ENCODE measurements around the gene LAMA3.
"Not testable (repeated sequence)": the region's sequence is repeated elsewhere in the genome, so short reads cannot be mapped to it uniquely, and the experiment has no call there.

The LAMA3 gene

GRCh38 chr18:23725827-23726661 is 36.8 kb downstream of the LAMA3 start:
- Histone ChIP-seq H3K4me1 (ENCODE audit: control insufficient read depth, insufficient read depth, low read length) (no peaks in the 10 kb centered on the region), H3K4me3 (ENCODE audit: low read length) (no peak overlapping the region), H3K36me3 (ENCODE audit: control insufficient read depth, insufficient read depth, low read length) (no peaks in the 10 kb centered on the region), H3K27ac (ENCODE audit: low read length) (no peak overlapping the region), H3K27me3 (ENCODE audit: control insufficient read depth, insufficient read depth, low read length) (no peaks in the 10 kb centered on the region), H3K9me3 (ENCODE audit: control insufficient read depth, insufficient read depth, low read length) (no peaks in the 10 kb centered on the region)
- WGBS (ENCODE audit: insufficient coverage, insufficient read length) = no CpG with 5 or more reads among the region's 7 CpGs
- no peak for DNase-seq (ENCODE audit: low read depth, low spot score)

GRCh38 chr18:23727707-23728493 is 38.6 kb downstream of the LAMA3 start:
- Histone ChIP-seq H3K4me1 (ENCODE audit: control insufficient read depth, insufficient read depth, low read length) (no peaks in the 10 kb centered on the region), H3K27ac (ENCODE audit: low read length) (no peak overlapping the region), H3K9me3 (ENCODE audit: control insufficient read depth, insufficient read depth, low read length) (no peaks in the 10 kb centered on the region), H3K36me3 (ENCODE audit: control insufficient read depth, insufficient read depth, low read length) (no peaks in the 10 kb centered on the region), H3K4me3 (ENCODE audit: low read length) (no peak overlapping the region), H3K27me3 (ENCODE audit: control insufficient read depth, insufficient read depth, low read length) (no peaks in the 10 kb centered on the region)
- no peak for DNase-seq (ENCODE audit: low read depth, low spot score)
- WGBS (ENCODE audit: insufficient coverage, insufficient read length) = no CpG with 5 or more reads among the region's 6 CpGs

DNA sequence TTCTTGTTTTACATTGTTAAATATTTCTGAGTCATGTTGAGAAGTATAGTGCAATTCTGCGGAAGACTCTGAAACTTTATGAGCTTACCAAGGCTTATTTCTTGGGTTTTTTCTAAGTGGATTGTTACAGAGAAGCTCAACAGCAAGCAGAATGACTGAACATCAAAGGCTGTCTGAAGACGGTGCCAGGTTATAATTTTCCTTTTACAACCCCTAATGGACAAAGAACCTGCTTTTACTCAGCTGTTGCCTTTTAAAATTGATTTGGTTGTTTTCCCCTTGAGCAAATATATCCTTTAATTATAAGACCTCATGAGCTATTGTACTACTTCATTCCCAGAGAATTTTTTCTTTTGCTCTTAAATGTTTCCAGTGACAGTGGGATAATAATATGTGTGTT is 41.6 kb downstream of the LAMA3 start:
- Histone ChIP-seq H3K27me3 (ENCODE audit: control insufficient read depth, insufficient read depth, low read length) (no peaks in the 10 kb centered on the region), H3K27ac (ENCODE audit: low read length) (no peak overlapping the region), H3K4me1 (ENCODE audit: control insufficient read depth, insufficient read depth, low read length) (no peaks in the 10 kb centered on the region), H3K4me3 (ENCODE audit: low read length) (no peak overlapping the region), H3K9me3 (ENCODE audit: control insufficient read depth, insufficient read depth, low read length) (no peaks in the 10 kb centered on the region), H3K36me3 (ENCODE audit: control insufficient read depth, insufficient read depth, low read length) (no peaks in the 10 kb centered on the region)
- DNase-seq (ENCODE audit: low read depth, low spot score) = no peak
- no CpG with 5 or more reads among the region's 2 CpGs for WGBS (ENCODE audit: insufficient coverage, insufficient read length)

- Histone ChIP-seq H3K36me3 (ENCODE audit: control insufficient read depth, insufficient read depth, low read length) (no peaks in the 10 kb centered on the region), H3K4me3 (ENCODE audit: low read length) (no peak overlapping the region), H3K4me1 (ENCODE audit: control insufficient read depth, insufficient read depth, low read length) (no peaks in the 10 kb centered on the region), H3K9me3 (ENCODE audit: control insufficient read depth, insufficient read depth, low read length) (no peaks in the 10 kb centered on the region), H3K27me3 (ENCODE audit: control insufficient read depth, insufficient read depth, low read length) (no peaks in the 10 kb centered on the region), H3K27ac (ENCODE audit: low read length) (no peak overlapping the region)
- no CpG with 5 or more reads among the region's 2 CpGs for WGBS (ENCODE audit: insufficient coverage, insufficient read length)
- no peak for DNase-seq (ENCODE audit: low read depth, low spot score)
Observed at GRCh38 chr18:23731861-23732260, 42.6 kb downstream of the LAMA3 start.

GRCh38 chr18:23732439-23732838 is 43.2 kb downstream of the LAMA3 start:
- H3K27ac ChIP-seq (ENCODE audit: low read length) = no peak overlapping the region
- WGBS (ENCODE audit: insufficient coverage, insufficient read length) = no CpG with 5 or more reads among the region's 5 CpGs
- H3K27me3 ChIP-seq (ENCODE audit: control insufficient read depth, insufficient read depth, low read length) = no peaks in the 10 kb centered on the region
- no peak for DNase-seq (ENCODE audit: low read depth, low spot score)
- H3K9me3 ChIP-seq (ENCODE audit: control insufficient read depth, insufficient read depth, low read length) = no peaks in the 10 kb centered on the region
- no peaks in the 10 kb centered on the region for H3K36me3 ChIP-seq (ENCODE audit: control insufficient read depth, insufficient read depth, low read length)
- H3K4me3 ChIP-seq (ENCODE audit: low read length) = no peak overlapping the region
- H3K4me1 ChIP-seq (ENCODE audit: control insufficient read depth, insufficient read depth, low read length) = no peaks in the 10 kb centered on the region

GRCh38 chr18:23733265-23733664 is 44.0 kb downstream of the LAMA3 start:
- not testable (repeated sequence) for H3K27ac ChIP-seq (ENCODE audit: low read length); H3K4me1 ChIP-seq (ENCODE audit: control insufficient read depth, insufficient read depth, low read length); DNase-seq (ENCODE audit: low read depth, low spot score); H3K9me3 ChIP-seq (ENCODE audit: control insufficient read depth, insufficient read depth, low read length); H3K27me3 ChIP-seq (ENCODE audit: control insufficient read depth, insufficient read depth, low read length); H3K36me3 ChIP-seq (ENCODE audit: control insufficient read depth, insufficient read depth, low read length); H3K4me3 ChIP-seq (ENCODE audit: low read length)
- no CpG with 5 or more reads among the region's 5 CpGs for WGBS (ENCODE audit: insufficient coverage, insufficient read length)

DNA sequence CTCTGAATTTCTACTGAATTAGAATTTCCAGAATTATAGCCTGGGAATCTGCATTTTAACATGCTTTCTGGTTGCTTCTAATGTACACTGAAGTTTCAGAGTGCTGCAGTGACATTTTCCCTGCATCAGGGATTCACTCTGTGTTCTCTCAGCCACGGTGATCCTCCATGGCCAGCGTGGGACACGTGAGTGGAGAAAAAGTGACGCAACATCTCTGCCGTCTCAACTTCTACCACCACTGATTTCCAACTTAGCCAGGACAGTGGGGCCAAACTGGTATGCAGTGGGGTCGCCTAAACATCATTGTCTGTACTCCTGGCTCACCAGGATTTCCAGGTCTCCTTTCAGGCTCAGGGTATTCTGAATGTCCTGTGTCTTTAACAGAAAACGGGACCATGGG is 44.6 kb downstream of the LAMA3 start:
- no peaks in the 10 kb centered on the region for H3K27me3 ChIP-seq (ENCODE audit: control insufficient read depth, insufficient read depth, low read length)
- no peaks in the 10 kb centered on the region for H3K4me1 ChIP-seq (ENCODE audit: control insufficient read depth, insufficient read depth, low read length)
- DNase-seq (ENCODE audit: low read depth, low spot score) = no peak
- no peaks in the 10 kb centered on the region for H3K9me3 ChIP-seq (ENCODE audit: control insufficient read depth, insufficient read depth, low read length)
- H3K36me3 ChIP-seq (ENCODE audit: control insufficient read depth, insufficient read depth, low read length) = no peaks in the 10 kb centered on the region
- WGBS (ENCODE audit: insufficient coverage, insufficient read length) = no CpG with 5 or more reads among the region's 7 CpGs
- H3K27ac ChIP-seq (ENCODE audit: low read length) = no peak overlapping the region
- H3K4me3 ChIP-seq (ENCODE audit: low read length) = no peak overlapping the region

- no peaks in the 10 kb centered on the region for H3K4me1 ChIP-seq (ENCODE audit: control insufficient read depth, insufficient read depth, low read length)
- H3K27me3 ChIP-seq (ENCODE audit: control insufficient read depth, insufficient read depth, low read length) = no peaks in the 10 kb centered on the region
- no peaks in the 10 kb centered on the region for H3K36me3 ChIP-seq (ENCODE audit: control insufficient read depth, insufficient read depth, low read length)
- no peak for DNase-seq (ENCODE audit: low read depth, low spot score)
- H3K9me3 ChIP-seq (ENCODE audit: control insufficient read depth, insufficient read depth, low read length) = no peaks in the 10 kb centered on the region
- WGBS (ENCODE audit: insufficient coverage, insufficient read length) = no CpG with 5 or more reads among the region's 6 CpGs
- H3K27ac ChIP-seq (ENCODE audit: low read length) = no peak overlapping the region
- H3K4me3 ChIP-seq (ENCODE audit: low read length) = no peak overlapping the region
Observed at GRCh38 chr18:23735021-23735464, 45.8 kb downstream of the LAMA3 start.

DNA sequence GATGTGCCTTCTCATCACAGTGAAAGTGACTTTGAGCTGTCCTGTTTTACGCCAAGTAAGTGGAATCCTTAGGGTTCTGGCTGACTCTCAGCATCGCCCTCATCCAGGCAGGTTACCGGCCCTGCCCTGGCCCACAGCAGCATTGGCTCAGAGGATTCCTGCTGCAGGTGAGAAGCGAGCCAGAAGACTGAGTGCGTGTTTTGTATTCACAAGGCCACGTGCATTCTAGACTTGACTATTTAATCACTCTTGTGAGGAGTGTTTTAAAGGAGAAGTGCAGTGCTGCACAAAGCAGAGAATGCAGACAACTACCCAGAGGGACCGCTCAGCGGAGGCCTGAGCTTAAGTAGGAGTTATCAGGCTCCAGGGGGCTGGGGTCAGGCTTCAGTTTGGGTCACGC is 48.3 kb downstream of the LAMA3 start:
- H3K27me3 ChIP-seq (ENCODE audit: control insufficient read depth, insufficient read depth, low read length) = no peaks in the 10 kb centered on the region
- no peak for DNase-seq (ENCODE audit: low read depth, low spot score)
- no peaks in the 10 kb centered on the region for H3K36me3 ChIP-seq (ENCODE audit: control insufficient read depth, insufficient read depth, low read length)
- no peaks in the 10 kb centered on the region for H3K9me3 ChIP-seq (ENCODE audit: control insufficient read depth, insufficient read depth, low read length)
- WGBS (ENCODE audit: insufficient coverage, insufficient read length) = no CpG with 5 or more reads among the region's 9 CpGs
- no peak overlapping the region for H3K4me3 ChIP-seq (ENCODE audit: low read length)
- H3K27ac ChIP-seq (ENCODE audit: low read length) = no peak overlapping the region
- no peaks in the 10 kb centered on the region for H3K4me1 ChIP-seq (ENCODE audit: control insufficient read depth, insufficient read depth, low read length)

- no peak for DNase-seq (ENCODE audit: low read depth, low spot score)
- Histone ChIP-seq H3K9me3 (ENCODE audit: control insufficient read depth, insufficient read depth, low read length) (no peaks in the 10 kb centered on the region), H3K4me1 (ENCODE audit: control insufficient read depth, insufficient read depth, low read length) (no peaks in the 10 kb centered on the region), H3K27ac (ENCODE audit: low read length) (no peak overlapping the region), H3K4me3 (ENCODE audit: low read length) (no peak overlapping the region), H3K36me3 (ENCODE audit: control insufficient read depth, insufficient read depth, low read length) (no peaks in the 10 kb centered on the region), H3K27me3 (ENCODE audit: control insufficient read depth, insufficient read depth, low read length) (no peaks in the 10 kb centered on the region)
- WGBS (ENCODE audit: insufficient coverage, insufficient read length) = no CpG with 5 or more reads among the region's 5 CpGs
Observed at GRCh38 chr18:23738151-23738550, 48.9 kb downstream of the LAMA3 start.
